Smooth muscle cell (in vitro differentiated cells): Measurements from ENCODE around the gene KCNH4. TPM values are rescaled to one million over a fixed set of nuclear protein-coding genes. Genes with fewer than 3 reads are reported as not detected.

Source experiments
- DNase-seq: peaks from one replicate; lab custom pipeline; 2025; ENCODE audit not compliant: unreplicated experiment; lab: John Stamatoyannopoulos, UW
- H2AFZ ChIP-seq: fragments of 200-600 bp; sonication (generic); 2 replicates; pipeline ENCODE4 v1.6.0; 2016; ENCODE audit warnings: antibody characterized with exemption, low read depth, mild to moderate bottlenecking
- H3F3A ChIP-seq: fragments of 200-600 bp; sonication (generic); 2 replicates; pipeline ENCODE4 v1.6.0; 2017; ENCODE audit warnings: antibody characterized with exemption, low read depth
- H3K27ac ChIP-seq: fragments of 200-600 bp; sonication (generic); 2 replicates; pipeline ENCODE4 v1.5.1; 2016; ENCODE audit warnings: low read depth, mild to moderate bottlenecking
- H3K27me3 ChIP-seq: fragments of 200-600 bp; sonication (generic); 2 replicates; pipeline ENCODE4 v1.6.1; 2016; ENCODE audit warnings: low read depth, mild to moderate bottlenecking
- H3K36me3 ChIP-seq: fragments of 200-600 bp; sonication (generic); 2 replicates; pipeline ENCODE4 v1.5.1; 2016; ENCODE audit warnings: low read depth
- H3K4me1 ChIP-seq: fragments of 200-600 bp; sonication (generic); 2 replicates; pipeline ENCODE4 v1.5.1; 2016; ENCODE audit warnings: low read depth
- H3K4me2 ChIP-seq: fragments of 200-600 bp; sonication (generic); 2 replicates; pipeline ENCODE4 v1.6.0; 2016; ENCODE audit warnings: mild to moderate bottlenecking
- H3K4me3 ChIP-seq: fragments of 200-600 bp; sonication (generic); 2 replicates; pipeline ENCODE4 v1.5.1; 2016; ENCODE audit warnings: mild to moderate bottlenecking
- H3K79me2 ChIP-seq: fragments of 200-600 bp; sonication (generic); 2 replicates; pipeline ENCODE4 v1.6.0; 2016; ENCODE audit warnings: low read depth, mild to moderate bottlenecking
- H3K9ac ChIP-seq: fragments of 200-600 bp; sonication (generic); 2 replicates; pipeline ENCODE4 v1.6.0; 2016; ENCODE audit warnings: low read depth
- H3K9me3 ChIP-seq: fragments of 200-600 bp; sonication (generic); replicated peaks from 2 replicates; pipeline ENCODE4 v1.5.1; 2016; ENCODE audit warnings: low read depth
- H4K20me1 ChIP-seq: fragments of 200-600 bp; sonication (generic); 2 replicates; pipeline ENCODE4 v1.6.0; 2016; ENCODE audit warnings: low read depth
- WGBS: methylation state at CpG from one replicate; pipeline ENCODE4 v1.1.7; 2016; ENCODE audit warnings: low lambda C conversion rate; 5-methylcytosine and 5-hydroxymethylcytosine counted together
- polyA plus RNA-seq: library from polyadenylated mRNA; unstranded; fragments of >200 nt; fragmentation: Nextera tagmentation; extraction: Ambion mirVana; gene quantifications from 2 replicates; pipeline ENCODE4 v1.2.1, GENCODE V29; 2016
- total RNA-seq: library from RNA; depleted of rRNA; stranded (reverse); fragments of >200 nt; gene quantifications from 2 replicates; pipeline ENCODE4 v1.2.3, GENCODE V29; 2014
- TF ChIP-seq, protein P1 (sequence below): fragments of 200-600 bp; sonication (generic); IDR thresholded peaks from 2 replicates; pipeline ENCODE4 v1.5.1; 2017; ENCODE audit warnings: borderline replicate concordance, mild to moderate bottlenecking, antibody characterized with exemption; ENCODE audit not compliant: insufficient read depth, poor library complexity, severe bottlenecking

KCNH4 gene
- total and polyA plus RNA-seq, 2 experiments from 2014 or later: not detected

DNA sequence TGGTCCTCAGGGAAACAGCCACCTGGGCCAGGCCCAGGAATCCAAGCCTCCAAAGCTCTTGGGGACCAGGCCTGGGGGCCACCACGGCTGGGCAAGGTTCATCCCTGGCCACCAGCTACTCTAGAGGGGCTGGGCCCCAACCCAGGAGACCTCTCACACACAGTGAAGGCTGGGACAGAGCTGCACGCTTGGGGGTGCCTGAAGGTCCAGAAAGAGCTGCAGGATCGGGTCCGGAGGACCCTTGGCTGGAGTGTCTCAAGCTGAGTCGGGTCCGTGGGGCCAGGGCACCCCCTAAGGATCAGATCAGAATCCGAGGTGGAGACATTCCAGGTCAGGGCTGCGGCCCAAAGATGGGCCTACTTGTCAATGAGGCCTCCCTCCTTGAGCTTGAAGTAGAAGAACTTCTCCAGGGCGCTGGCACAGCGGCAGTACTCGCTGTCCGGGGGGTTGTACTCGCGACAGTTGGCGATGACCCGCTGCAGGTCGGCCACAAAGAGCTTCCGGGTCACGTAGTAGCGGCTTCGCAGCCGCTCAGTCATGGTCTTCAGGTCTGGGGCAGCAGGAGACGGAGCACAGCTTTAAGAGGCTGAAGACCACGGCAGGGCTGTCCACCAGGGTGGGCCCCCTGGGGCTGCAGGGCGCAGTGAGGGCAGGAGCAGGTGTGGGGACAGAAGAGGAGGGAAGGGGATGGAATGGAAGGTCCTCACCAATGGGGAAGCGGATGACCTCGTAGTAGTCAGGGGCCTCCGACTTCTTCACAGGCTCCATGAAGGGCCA, 67.5 kb downstream of the KCNH4 start:
- Histone ChIP-seq H3K79me2 (no peaks in the 10 kb centered on the region), H3K27me3 (no peaks in the 10 kb centered on the region), H4K20me1 (no peaks in the 10 kb centered on the region), H3K9me3 (no peaks in the 10 kb centered on the region), H3K9ac (no peak overlapping the region), H3K4me1 (no peaks in the 10 kb centered on the region), H3K4me3 (no peak overlapping the region), H3K27ac (no peak overlapping the region), H3K4me2 (no peak overlapping the region), H2AFZ (no peak overlapping the region), H3F3A (no peaks in the 10 kb centered on the region), H3K36me3 (no peaks in the 10 kb centered on the region)
- WGBS: 96% methylated on average over 28 of the region's 28 CpGs
- TF ChIP-seq, protein P1, sequence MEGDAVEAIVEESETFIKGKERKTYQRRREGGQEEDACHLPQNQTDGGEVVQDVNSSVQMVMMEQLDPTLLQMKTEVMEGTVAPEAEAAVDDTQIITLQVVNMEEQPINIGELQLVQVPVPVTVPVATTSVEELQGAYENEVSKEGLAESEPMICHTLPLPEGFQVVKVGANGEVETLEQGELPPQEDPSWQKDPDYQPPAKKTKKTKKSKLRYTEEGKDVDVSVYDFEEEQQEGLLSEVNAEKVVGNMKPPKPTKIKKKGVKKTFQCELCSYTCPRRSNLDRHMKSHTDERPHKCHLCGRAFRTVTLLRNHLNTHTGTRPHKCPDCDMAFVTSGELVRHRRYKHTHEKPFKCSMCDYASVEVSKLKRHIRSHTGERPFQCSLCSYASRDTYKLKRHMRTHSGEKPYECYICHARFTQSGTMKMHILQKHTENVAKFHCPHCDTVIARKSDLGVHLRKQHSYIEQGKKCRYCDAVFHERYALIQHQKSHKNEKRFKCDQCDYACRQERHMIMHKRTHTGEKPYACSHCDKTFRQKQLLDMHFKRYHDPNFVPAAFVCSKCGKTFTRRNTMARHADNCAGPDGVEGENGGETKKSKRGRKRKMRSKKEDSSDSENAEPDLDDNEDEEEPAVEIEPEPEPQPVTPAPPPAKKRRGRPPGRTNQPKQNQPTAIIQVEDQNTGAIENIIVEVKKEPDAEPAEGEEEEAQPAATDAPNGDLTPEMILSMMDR: no peak
- no peak for DNase-seq

DNA sequence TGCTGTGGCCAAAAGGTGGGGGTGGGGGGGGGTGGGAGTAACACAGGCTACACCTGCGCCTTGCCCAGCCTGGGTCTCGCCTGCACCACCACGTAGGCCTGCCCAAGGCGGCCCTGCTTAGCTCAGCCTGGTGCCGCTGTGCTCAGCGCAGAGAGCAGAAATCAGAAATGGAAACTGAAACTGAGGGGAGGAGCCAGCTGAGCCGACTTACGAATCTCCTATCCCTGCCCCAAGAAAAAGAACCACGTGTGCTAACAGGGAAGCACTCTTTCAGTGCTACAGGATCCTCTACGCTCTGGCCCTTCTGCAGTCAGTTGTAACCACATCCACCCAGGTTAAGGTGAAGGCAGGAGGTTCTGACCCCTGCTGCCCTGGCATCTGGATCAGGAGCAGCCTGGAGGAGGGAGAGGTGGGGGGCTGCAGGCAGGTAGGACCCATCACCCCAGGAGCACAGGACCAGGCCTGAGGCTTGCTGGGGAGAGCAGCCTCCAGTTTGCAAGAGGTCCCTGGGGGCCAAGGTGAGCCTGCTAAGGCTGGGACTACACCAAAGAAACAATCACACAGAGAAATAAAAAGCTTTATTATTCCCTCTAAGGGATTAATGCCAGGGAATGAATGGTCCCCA, 68.3 kb downstream of the KCNH4 start, which contains the start of gene DHX58:
Gene DHX58 (minus strand): TSS at position 163 of the 625 bp plus-strand sequence. CDS start 822 bp downstream, outside the sequence.
- 70% methylated on average over 10 of the region's 10 CpGs for WGBS
- no peaks in the 10 kb centered on the region for H3K4me1 ChIP-seq
- H3K27ac ChIP-seq: no peak within 1 kb of the TSS
- H3K27me3 ChIP-seq: no peaks in the 10 kb centered on the region
- no peaks in the 10 kb centered on the region for H3K36me3 ChIP-seq
- TF ChIP-seq, protein P1: no peak
- H3K4me2 ChIP-seq: no peak within 1 kb of the TSS
- no peak within 1 kb of the TSS for H2AFZ ChIP-seq
- DNase-seq: no peak
- no peaks in the 10 kb centered on the region for H4K20me1 ChIP-seq
- no peaks in the 10 kb centered on the region for H3F3A ChIP-seq
- no peaks in the 10 kb centered on the region for H3K9me3 ChIP-seq
- no peak within 1 kb of the TSS for H3K4me3 ChIP-seq
- no peak within 1 kb of the TSS for H3K9ac ChIP-seq
- no peaks in the 10 kb centered on the region for H3K79me2 ChIP-seq

DNA sequence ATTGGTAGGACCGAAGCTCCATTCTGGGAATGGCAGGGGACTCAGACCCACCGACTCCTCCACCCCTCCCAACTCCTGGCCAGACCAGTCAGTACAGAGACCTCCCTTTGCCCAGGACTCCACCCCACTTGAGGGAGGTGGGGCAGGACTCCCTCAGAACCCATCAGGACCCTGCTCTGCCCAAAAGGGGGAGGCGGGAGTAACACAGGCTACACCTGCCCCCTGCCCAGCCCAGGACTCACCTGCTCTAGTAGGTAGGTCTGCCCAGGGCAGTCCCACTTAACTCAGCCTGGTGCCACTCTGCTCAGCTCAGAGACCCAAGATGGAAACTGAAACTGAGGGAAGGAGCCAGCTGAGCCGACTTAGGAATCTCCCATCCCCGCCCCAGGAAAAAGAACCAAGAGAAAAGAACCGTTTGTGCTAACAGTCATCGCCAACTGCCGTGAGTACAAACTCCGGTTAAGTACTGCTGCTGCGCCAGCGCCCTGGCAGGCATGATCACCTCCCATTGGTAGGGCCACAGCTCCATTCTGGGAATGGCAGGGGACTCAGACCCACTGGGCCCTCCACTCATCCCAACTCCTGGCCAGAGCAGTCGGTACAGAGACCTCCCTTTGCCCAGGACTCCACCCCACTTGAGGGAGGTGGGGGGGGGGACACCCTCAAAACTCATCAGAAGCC, 68.9 kb downstream of the KCNH4 start:
- no peak overlapping the region for H2AFZ ChIP-seq
- WGBS: 83% methylated on average over 12 of the region's 12 CpGs
- H3F3A ChIP-seq: no peaks in the 10 kb centered on the region
- no peak overlapping the region for H3K9ac ChIP-seq
- no peak overlapping the region for H3K27ac ChIP-seq
- no peaks in the 10 kb centered on the region for H4K20me1 ChIP-seq
- no peaks in the 10 kb centered on the region for H3K9me3 ChIP-seq
- no peak overlapping the region for H3K4me3 ChIP-seq
- DNase-seq: no peak
- H3K27me3 ChIP-seq: no peaks in the 10 kb centered on the region
- no peak overlapping the region for H3K4me2 ChIP-seq
- no peaks in the 10 kb centered on the region for H3K36me3 ChIP-seq
- TF ChIP-seq, protein P1: no peak
- no peaks in the 10 kb centered on the region for H3K79me2 ChIP-seq
- H3K4me1 ChIP-seq: no peaks in the 10 kb centered on the region
